Liver (tissue), 9 donors: ENCODE results near the gene LNX2. TPM values are rescaled to one million over a fixed set of nuclear protein-coding genes. Genes with fewer than 3 reads are reported as not detected.

Experiments used
- DNase-seq: peaks from one replicate; pipeline ENCODE4 v3.0.0-alpha.2; 2017; ENCODE audit warnings: low spot score
- H3K27ac ChIP-seq, 2 donors: one replicate each; pipeline ENCODE4 v1.7.0; 2013; ENCODE audit warnings: inconsistent platforms in 2 of 2, low read length in 2 of 2, control low read depth in 1 of 2, low read depth in 1 of 2, mild to moderate bottlenecking in 1 of 2
- H3K27me3 ChIP-seq, 4 donors: one replicate each; pipeline versions ENCODE4 v1.6.1 to v1.7.0; 2013; ENCODE audit warnings: low read length in 3 of 4, inconsistent platforms in 1 of 4, mild to moderate bottlenecking in 1 of 4, moderate library complexity in 1 of 4; ENCODE audit not compliant: control insufficient read depth in 4 of 4, insufficient read depth in 4 of 4
- H3K36me3 ChIP-seq, 4 donors: one replicate each; pipeline versions ENCODE4 v1.6.1 to v1.7.0; 2013; ENCODE audit warnings: low read length in 3 of 4, mild to moderate bottlenecking in 3 of 4, low read depth in 1 of 4, moderate library complexity in 1 of 4; ENCODE audit not compliant: control insufficient read depth in 4 of 4, insufficient read depth in 3 of 4
- H3K4me1 ChIP-seq, 4 donors: one replicate each; pipeline versions ENCODE4 v1.6.1 to v1.7.0; 2013; ENCODE audit warnings: low read length in 3 of 4, mild to moderate bottlenecking in 3 of 4, moderate library complexity in 1 of 4; ENCODE audit not compliant: control insufficient read depth in 4 of 4, insufficient read depth in 4 of 4
- H3K4me3 ChIP-seq, 3 donors: one replicate each; pipeline versions ENCODE4 v1.6.1 to v1.7.0; 2013; ENCODE audit warnings: low read length in 3 of 3, control low read depth in 1 of 3, low read depth in 1 of 3, mild to moderate bottlenecking in 1 of 3
- H3K9ac ChIP-seq, 2 donors: one replicate each; pipeline ENCODE4 v1.7.0; 2013; ENCODE audit warnings: low read length in 2 of 2, mild to moderate bottlenecking in 2 of 2, moderate library complexity in 2 of 2, control low read depth in 1 of 2, low read depth in 1 of 2
- H3K9me3 ChIP-seq, 4 donors: one replicate each; pipeline versions ENCODE4 v1.6.1 to v1.7.0; 2013; ENCODE audit warnings: low read length in 3 of 4; ENCODE audit not compliant: control insufficient read depth in 4 of 4
- CTCF ChIP-seq: fragments of 150-350 bp; IDR thresholded peaks from 2 replicates; pipeline ENCODE4 v1.5.1; 2017; ENCODE audit warnings: improper control_type of control experiment, low read depth, low read length; ENCODE audit not compliant: missing input control
- EGR1 ChIP-seq, 2 donors: IDR thresholded peaks; 2 replicates each; pipeline ENCODE4 v1.6.1; 2016 to 2018; ENCODE audit warnings: antibody characterized with exemption in 2 of 2, low read depth in 2 of 2
- FOXA2 ChIP-seq: IDR thresholded peaks from 2 replicates; pipeline ENCODE4 v1.6.1; 2016; ENCODE audit warnings: antibody characterized with exemption
- HNF4A ChIP-seq, 2 donors: conservative IDR thresholded peaks; 2 replicates each; pipeline ENCODE4 v1.6.1; 2016; ENCODE audit warnings: antibody characterized with exemption in 2 of 2, mild to moderate bottlenecking in 2 of 2
- HNF4G ChIP-seq: IDR thresholded peaks from 2 replicates; pipeline ENCODE4 v1.6.1; 2016; ENCODE audit warnings: antibody characterized with exemption
- JUND ChIP-seq, 2 donors: IDR thresholded peaks; 2 replicates each; pipeline ENCODE4 v1.6.1; 2016; ENCODE audit warnings: antibody characterized with exemption in 2 of 2
- NR2F2 ChIP-seq: IDR thresholded peaks from 2 replicates; pipeline ENCODE4 v1.6.1; 2016; ENCODE audit warnings: antibody characterized with exemption
- RAD21 ChIP-seq, 2 donors: IDR thresholded peaks; 2 replicates each; pipeline ENCODE4 v1.6.1; 2016; ENCODE audit warnings: antibody characterized with exemption in 2 of 2, mild to moderate bottlenecking in 2 of 2
- TAF1 ChIP-seq: conservative IDR thresholded peaks from 2 replicates; pipeline ENCODE4 v1.6.1; 2016; ENCODE audit warnings: antibody characterized with exemption, mild to moderate bottlenecking
- ZBTB33 ChIP-seq: IDR thresholded peaks from 2 replicates; pipeline ENCODE4 v1.6.1; 2016; ENCODE audit warnings: antibody characterized with exemption
- WGBS: extraction: QIAGEN DNeasy Blood & Tissue Kit; methylation state at CpG from one replicate; pipeline ENCODE4 v1.1.7; 2013; 5-methylcytosine and 5-hydroxymethylcytosine counted together
- polyA plus RNA-seq, 2 donors: library from polyadenylated mRNA; stranded (reverse) in 1 of 2; unstranded in 1 of 2; fragments of 200-250 nt in 1 of 2; fragments of >200 nt in 1 of 2; fragmentation: Nextera tagmentation in 1 of 2; extraction: Ambion mirVana in 1 of 2; gene quantifications; one replicate each; pipeline versions ENCODE4 v1.2.1 to v1.2.3, GENCODE V29; 2013 to 2015
- total RNA-seq, 2 donors: library from RNA; depleted of rRNA; stranded (reverse); fragments of >200 nt; gene quantifications; one replicate each; pipeline ENCODE4 v1.2.3, GENCODE V29; 2014
- TF ChIP-seq, protein P1 (sequence below): IDR thresholded peaks from 2 replicates; pipeline ENCODE4 v1.6.1; 2016; ENCODE audit warnings: antibody characterized with exemption, mild to moderate bottlenecking
- TF ChIP-seq, protein P2 (sequence below): IDR thresholded peaks from 2 replicates; pipeline ENCODE4 v1.6.1; 2016; ENCODE audit warnings: antibody characterized with exemption
- donor health status: healthy.
- donor health status: healthy.
- donor health status: healthy.
- donor health status: healthy.
- donor health status: healthy.

The LNX2 gene
- total and polyA plus RNA-seq, 4 donors: 6.2 to 25.9 (median 13.3) TPM

DNA sequence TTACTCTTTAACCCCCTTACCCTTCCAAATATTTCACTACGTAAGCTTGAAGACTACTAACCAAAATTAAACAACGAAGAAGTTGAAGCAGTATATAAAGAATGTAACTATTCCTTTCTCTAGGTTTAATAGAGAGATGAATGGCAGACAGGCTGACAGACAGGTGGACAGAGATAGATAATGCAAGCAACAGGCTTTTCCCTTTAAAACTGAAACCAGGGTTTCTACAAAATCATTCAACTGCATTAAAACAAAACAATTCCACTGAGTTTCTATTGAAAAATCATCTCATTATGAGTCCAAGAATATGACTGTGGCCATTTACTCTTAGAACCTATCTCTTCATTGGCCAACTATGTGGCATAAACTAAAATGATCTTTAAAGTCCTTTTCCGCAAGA is 15.2 kb downstream of the LNX2 start (continued):
- TF ChIP-seq, protein P1, sequence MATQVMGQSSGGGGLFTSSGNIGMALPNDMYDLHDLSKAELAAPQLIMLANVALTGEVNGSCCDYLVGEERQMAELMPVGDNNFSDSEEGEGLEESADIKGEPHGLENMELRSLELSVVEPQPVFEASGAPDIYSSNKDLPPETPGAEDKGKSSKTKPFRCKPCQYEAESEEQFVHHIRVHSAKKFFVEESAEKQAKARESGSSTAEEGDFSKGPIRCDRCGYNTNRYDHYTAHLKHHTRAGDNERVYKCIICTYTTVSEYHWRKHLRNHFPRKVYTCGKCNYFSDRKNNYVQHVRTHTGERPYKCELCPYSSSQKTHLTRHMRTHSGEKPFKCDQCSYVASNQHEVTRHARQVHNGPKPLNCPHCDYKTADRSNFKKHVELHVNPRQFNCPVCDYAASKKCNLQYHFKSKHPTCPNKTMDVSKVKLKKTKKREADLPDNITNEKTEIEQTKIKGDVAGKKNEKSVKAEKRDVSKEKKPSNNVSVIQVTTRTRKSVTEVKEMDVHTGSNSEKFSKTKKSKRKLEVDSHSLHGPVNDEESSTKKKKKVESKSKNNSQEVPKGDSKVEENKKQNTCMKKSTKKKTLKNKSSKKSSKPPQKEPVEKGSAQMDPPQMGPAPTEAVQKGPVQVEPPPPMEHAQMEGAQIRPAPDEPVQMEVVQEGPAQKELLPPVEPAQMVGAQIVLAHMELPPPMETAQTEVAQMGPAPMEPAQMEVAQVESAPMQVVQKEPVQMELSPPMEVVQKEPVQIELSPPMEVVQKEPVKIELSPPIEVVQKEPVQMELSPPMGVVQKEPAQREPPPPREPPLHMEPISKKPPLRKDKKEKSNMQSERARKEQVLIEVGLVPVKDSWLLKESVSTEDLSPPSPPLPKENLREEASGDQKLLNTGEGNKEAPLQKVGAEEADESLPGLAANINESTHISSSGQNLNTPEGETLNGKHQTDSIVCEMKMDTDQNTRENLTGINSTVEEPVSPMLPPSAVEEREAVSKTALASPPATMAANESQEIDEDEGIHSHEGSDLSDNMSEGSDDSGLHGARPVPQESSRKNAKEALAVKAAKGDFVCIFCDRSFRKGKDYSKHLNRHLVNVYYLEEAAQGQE: no peak
- TF ChIP-seq HNF4A (conservative IDR thresholded peaks at IDR 0.05) (no peak), FOXA2 (no peak), NR2F2 (no peak), CTCF (no peak)

DNA sequence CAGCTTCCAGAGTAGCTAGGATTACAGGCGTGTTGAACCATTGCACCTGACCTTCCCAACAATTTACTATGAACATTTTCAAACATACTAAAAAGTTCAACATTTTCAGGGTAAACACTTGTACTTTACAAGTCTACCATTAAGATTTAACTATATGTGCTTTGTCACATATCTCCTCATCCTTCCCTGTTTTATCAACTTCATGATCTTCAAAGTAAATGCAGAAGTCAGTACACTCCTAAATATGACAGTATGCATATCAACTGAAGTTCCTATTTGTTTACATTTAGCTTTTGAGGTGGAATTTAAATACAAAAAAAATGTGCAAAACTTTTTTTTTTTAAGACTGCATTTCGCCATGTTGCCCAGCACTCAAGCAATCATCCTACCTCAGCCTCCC is 18.5 kb downstream of the LNX2 start:
- no peak overlapping the region for H3K27ac ChIP-seq
- no peak overlapping the region for H3K4me3 ChIP-seq
- TF ChIP-seq RAD21 (IDR thresholded peaks at IDR 0.05) (no peak), HNF4G (no peak), TAF1 (no peak), CTCF (no peak), JUND (IDR thresholded peaks at IDR 0.05) (no peak), ZBTB33 (no peak), EGR1 (IDR thresholded peaks at IDR 0.05; ENCODE audit: low read depth in 2 of 2) (no peak)
- TF ChIP-seq, protein P1: no peak
- TF ChIP-seq, protein P2, sequence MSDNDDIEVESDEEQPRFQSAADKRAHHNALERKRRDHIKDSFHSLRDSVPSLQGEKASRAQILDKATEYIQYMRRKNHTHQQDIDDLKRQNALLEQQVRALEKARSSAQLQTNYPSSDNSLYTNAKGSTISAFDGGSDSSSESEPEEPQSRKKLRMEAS: no peak
- no peak for DNase-seq
- no peaks in the 10 kb centered on the region for H3K27me3 ChIP-seq
- H3K36me3 ChIP-seq: no peaks in the 10 kb centered on the region
- no peak overlapping the region for H3K9ac ChIP-seq
- peaks cover 0 to 13% (median 5%) of the 10 kb centered on the region in 4 donors for H3K4me1 ChIP-seq
- 97% methylated on average over 2 of the region's 2 CpGs for WGBS
- H3K9me3 ChIP-seq: no peaks in the 10 kb centered on the region
